HEK293 (cell line): ENCODE data around the gene CBX5.

ENCODE experiments used
- CTCF ChIP-seq: fragments of 450-650 bp; formaldehyde crosslinking; IDR thresholded peaks from 2 replicates; pipeline ENCODE4 v1.5.1; 2016; ENCODE audit warnings: missing biosample characterization, missing genetic modification characterization
- INSM2 ChIP-seq: fragments of 450-650 bp; formaldehyde crosslinking; IDR thresholded peaks from 2 replicates; pipeline ENCODE4 v1.5.1; 2016; ENCODE audit warnings: missing biosample characterization, missing genetic modification characterization
- PATZ1 ChIP-seq: fragments of 450-650 bp; formaldehyde crosslinking; IDR thresholded peaks from 2 replicates; pipeline ENCODE4 v1.5.1; 2016; ENCODE audit warnings: missing biosample characterization, missing genetic modification characterization
- PRDM4 ChIP-seq: fragments of 450-650 bp; formaldehyde crosslinking; IDR thresholded peaks from 2 replicates; pipeline ENCODE4 v1.5.1; 2017; ENCODE audit warnings: missing biosample characterization, missing genetic modification characterization
- ZBTB21 ChIP-seq: fragments of 450-650 bp; formaldehyde crosslinking; IDR thresholded peaks from 2 replicates; pipeline ENCODE4 v1.5.1; 2017; ENCODE audit warnings: missing biosample characterization, missing genetic modification characterization
- ZBTB48 ChIP-seq: fragments of 450-650 bp; formaldehyde crosslinking; IDR thresholded peaks from 2 replicates; pipeline ENCODE4 v1.5.1; 2016; ENCODE audit warnings: missing biosample characterization, missing genetic modification characterization
- ZNF114 ChIP-seq: fragments of 450-650 bp; formaldehyde crosslinking; IDR thresholded peaks from 2 replicates; pipeline ENCODE4 v1.5.0; 2017; ENCODE audit warnings: missing biosample characterization, missing genetic modification characterization
- ZNF121 ChIP-seq: fragments of 450-650 bp; formaldehyde crosslinking; IDR thresholded peaks from 2 replicates; pipeline ENCODE4 v1.5.1; 2016; ENCODE audit warnings: missing biosample characterization, missing genetic modification characterization
- ZNF140 ChIP-seq: fragments of 450-650 bp; formaldehyde crosslinking; IDR thresholded peaks from 2 replicates; pipeline ENCODE4 v1.5.1; 2016; ENCODE audit warnings: missing biosample characterization, missing genetic modification characterization
- ZNF274 ChIP-seq, 2 experiments: fragments of 200-500 bp in 1 of 2; fragments of 450-650 bp in 1 of 2; sonication (Bioruptor generic) in 1 of 2; formaldehyde crosslinking in 1 of 2; IDR thresholded peaks; 2 replicates each; pipeline versions ENCODE4 v1.5.1 to v1.6.1; 2014 to 2016; ENCODE audit warnings: borderline replicate concordance in 1 of 2, inconsistent platforms in 1 of 2, low read length in 1 of 2, missing biosample characterization in 1 of 2, missing genetic modification characterization in 1 of 2
- ZNF350 ChIP-seq: fragments of 450-650 bp; formaldehyde crosslinking; IDR thresholded peaks from 2 replicates; pipeline ENCODE4 v1.5.0; 2017; ENCODE audit warnings: missing biosample characterization, mild to moderate bottlenecking, missing genetic modification characterization
- ZNF558 ChIP-seq: fragments of 450-650 bp; formaldehyde crosslinking; IDR thresholded peaks from 2 replicates; pipeline ENCODE4 v1.5.1; 2016; ENCODE audit warnings: missing biosample characterization, missing genetic modification characterization
- ZNF677 ChIP-seq: fragments of 450-650 bp; IDR thresholded peaks from 2 replicates; pipeline ENCODE4 v1.5.0; 2018; ENCODE audit warnings: missing biosample characterization, mild to moderate bottlenecking, missing genetic modification characterization, moderate library complexity

- TF ChIP-seq CTCF = no peak
- TF ChIP-seq ZNF121 = no peak
- no peak for TF ChIP-seq INSM2 (tag by site-specific recombination)
- no peak for TF ChIP-seq ZNF274 (IDR thresholded peaks at IDR 0.05; ENCODE audit: low read length)
- no peak for TF ChIP-seq ZNF274 (tag by site-specific recombination; IDR thresholded peaks at IDR 0.05; ENCODE audit: borderline replicate concordance)
- no peak for TF ChIP-seq ZNF140 (tag by site-specific recombination)
- TF ChIP-seq ZNF677 (tag by site-specific recombination) = no peak
- no peak for TF ChIP-seq ZNF558 (tag by site-specific recombination)
- TF ChIP-seq ZBTB21 (tag by site-specific recombination) = no peak
- no peak for TF ChIP-seq PRDM4 (tag by site-specific recombination)
- TF ChIP-seq PATZ1 (tag by site-specific recombination) = no peak
- no peak for TF ChIP-seq ZNF114
- no peak for TF ChIP-seq ZNF350 (tag by site-specific recombination)
- TF ChIP-seq ZBTB48 = no peak
Observed at GRCh38 chr12:54196396-54196795, 83.5 kb downstream of the CBX5 start.
